DOHH2 (cell line): ENCODE measurements around the gene TMLHE.
"Not testable (repeated sequence)": the region's sequence is repeated elsewhere in the genome, so short reads cannot be mapped to it uniquely, and the experiment has no call there.

Source experiments
- H3F3A ChIP-seq: fragments of 200-600 bp; sonication (generic), shearing (Covaris generic); 2 replicates; pipeline ENCODE4 v1.6.0; 2016; ENCODE audit warnings: antibody characterized with exemption, mild to moderate bottlenecking; ENCODE audit not compliant: control insufficient read depth, insufficient read depth
- H3K27ac ChIP-seq: fragments of 200-600 bp; sonication (generic); 2 replicates; pipeline ENCODE4 v1.5.1; 2014; ENCODE audit warnings: low read depth, mild to moderate bottlenecking, low read length, moderate library complexity
- H3K27me3 ChIP-seq: fragments of 200-600 bp; sonication (generic); 2 replicates; pipeline ENCODE4 v1.6.1; 2014; ENCODE audit warnings: mild to moderate bottlenecking, low read length, mixed read lengths; ENCODE audit not compliant: control insufficient read depth
- H3K36me3 ChIP-seq: fragments of 200-600 bp; sonication (generic); 2 replicates; pipeline ENCODE4 v1.6.1; 2014; ENCODE audit warnings: mild to moderate bottlenecking, low read length, moderate library complexity, mixed read lengths; ENCODE audit not compliant: control insufficient read depth
- H3K4me1 ChIP-seq: fragments of 200-600 bp; sonication (generic); 2 replicates; pipeline ENCODE4 v1.6.1; 2014; ENCODE audit warnings: mild to moderate bottlenecking, low read length, mixed read lengths; ENCODE audit not compliant: control insufficient read depth
- H3K4me2 ChIP-seq: fragments of 200-600 bp; sonication (generic); 2 replicates; pipeline ENCODE4 v1.6.0; 2014; ENCODE audit warnings: mild to moderate bottlenecking, low read length, moderate library complexity
- H3K4me3 ChIP-seq: fragments of 200-600 bp; sonication (generic); 2 replicates; pipeline ENCODE4 v1.5.1; 2014; ENCODE audit warnings: mild to moderate bottlenecking, low read length, mixed read lengths
- H3K79me2 ChIP-seq: fragments of 200-600 bp; sonication (generic); 2 replicates; pipeline ENCODE4 v1.6.1; 2014; ENCODE audit warnings: mild to moderate bottlenecking, low read length, mixed read lengths; ENCODE audit not compliant: control insufficient read depth
- H3K9me2 ChIP-seq: fragments of 200-600 bp; sonication (generic); replicated peaks from 2 replicates; pipeline ENCODE4 v1.6.1; 2014; ENCODE audit warnings: mild to moderate bottlenecking, low read length, mixed read lengths; ENCODE audit not compliant: control insufficient read depth
- H3K9me3 ChIP-seq: fragments of 200-600 bp; sonication (generic); 2 replicates; pipeline ENCODE4 v1.6.1; 2014; ENCODE audit warnings: antibody characterized with exemption, low read length, mixed read lengths; ENCODE audit not compliant: control insufficient read depth, insufficient read depth
- H4K20me1 ChIP-seq: fragments of 200-600 bp; sonication (generic); 2 replicates; pipeline ENCODE4 v1.6.0; 2014; ENCODE audit warnings: low read depth, mild to moderate bottlenecking, antibody characterized with exemption, low read length, moderate library complexity; ENCODE audit not compliant: control insufficient read depth, insufficient read depth
- CTCF ChIP-seq: fragments of 200-600 bp; sonication (generic); IDR thresholded peaks from one replicate; pipeline ENCODE4 v1.5.1; 2014; ENCODE audit warnings: antibody characterized with exemption, mild to moderate bottlenecking, low read depth, low read length; ENCODE audit not compliant: poor library complexity, severe bottlenecking
- EZH2phosphoT487 ChIP-seq: fragments of 200-600 bp; sonication (generic); IDR thresholded peaks from 2 replicates; pipeline ENCODE4 v1.6.1; 2017; ENCODE audit warnings: borderline replicate concordance, mild to moderate bottlenecking, antibody characterized with exemption, low read length, moderate library complexity, mixed read lengths

TMLHE gene

GRCh38 chrX:155458471-155458870, 154.3 kb downstream of the TMLHE start, which contains the start of gene F8A3:
Gene F8A3, minus strand, starts transcription at chrX:155458620. Its CDS starts 20 bp downstream, at chrX:155458600.
- not testable (repeated sequence) for H3K9me2 ChIP-seq, H3F3A ChIP-seq, H4K20me1 ChIP-seq, H3K79me2 ChIP-seq, H3K27ac ChIP-seq, H3K4me1 ChIP-seq, H3K4me3 ChIP-seq, H3K9me3 ChIP-seq, H3K27me3 ChIP-seq, H3K4me2 ChIP-seq, H3K36me3 ChIP-seq

- not testable (repeated sequence) for H3K27me3 ChIP-seq, H3K27ac ChIP-seq, H3F3A ChIP-seq, H4K20me1 ChIP-seq, H3K9me2 ChIP-seq, H3K4me1 ChIP-seq, H3K4me2 ChIP-seq, H3K4me3 ChIP-seq, H3K79me2 ChIP-seq, H3K9me3 ChIP-seq, H3K36me3 ChIP-seq
Measured at GRCh38 chrX:155457761-155458447, 154.8 kb downstream of the TMLHE start.

- H3K4me3 ChIP-seq, result no peak overlapping the region
- H3K27ac ChIP-seq, result no peak overlapping the region
- H3K4me2 ChIP-seq, result no peak overlapping the region
- H3K79me2 ChIP-seq, result no peaks in the 10 kb centered on the region
- no peaks in the 10 kb centered on the region for H4K20me1 ChIP-seq
- no peaks in the 10 kb centered on the region for H3K27me3 ChIP-seq
- H3K9me2 ChIP-seq, result no peaks in the 10 kb centered on the region
- H3K9me3 ChIP-seq, result no peaks in the 10 kb centered on the region
- TF ChIP-seq CTCF (no peak), EZH2phosphoT487 (no peak)
- H3F3A ChIP-seq, result no peaks in the 10 kb centered on the region
- no peaks in the 10 kb centered on the region for H3K4me1 ChIP-seq
- no peaks in the 10 kb centered on the region for H3K36me3 ChIP-seq
Measured at GRCh38 chrX:155441097-155441496, 171.7 kb downstream of the TMLHE start.
